HG03139 (cell line): Measurements from ENCODE around the gene AXIN2.

ENCODE experiments used
- ATAC-seq: cut with Tn5 transposase; IDR thresholded peaks from one replicate; pipeline ENCODE4 v1.9.1; 2021; ENCODE audit not compliant: unreplicated experiment

AXIN2 gene, protein sequence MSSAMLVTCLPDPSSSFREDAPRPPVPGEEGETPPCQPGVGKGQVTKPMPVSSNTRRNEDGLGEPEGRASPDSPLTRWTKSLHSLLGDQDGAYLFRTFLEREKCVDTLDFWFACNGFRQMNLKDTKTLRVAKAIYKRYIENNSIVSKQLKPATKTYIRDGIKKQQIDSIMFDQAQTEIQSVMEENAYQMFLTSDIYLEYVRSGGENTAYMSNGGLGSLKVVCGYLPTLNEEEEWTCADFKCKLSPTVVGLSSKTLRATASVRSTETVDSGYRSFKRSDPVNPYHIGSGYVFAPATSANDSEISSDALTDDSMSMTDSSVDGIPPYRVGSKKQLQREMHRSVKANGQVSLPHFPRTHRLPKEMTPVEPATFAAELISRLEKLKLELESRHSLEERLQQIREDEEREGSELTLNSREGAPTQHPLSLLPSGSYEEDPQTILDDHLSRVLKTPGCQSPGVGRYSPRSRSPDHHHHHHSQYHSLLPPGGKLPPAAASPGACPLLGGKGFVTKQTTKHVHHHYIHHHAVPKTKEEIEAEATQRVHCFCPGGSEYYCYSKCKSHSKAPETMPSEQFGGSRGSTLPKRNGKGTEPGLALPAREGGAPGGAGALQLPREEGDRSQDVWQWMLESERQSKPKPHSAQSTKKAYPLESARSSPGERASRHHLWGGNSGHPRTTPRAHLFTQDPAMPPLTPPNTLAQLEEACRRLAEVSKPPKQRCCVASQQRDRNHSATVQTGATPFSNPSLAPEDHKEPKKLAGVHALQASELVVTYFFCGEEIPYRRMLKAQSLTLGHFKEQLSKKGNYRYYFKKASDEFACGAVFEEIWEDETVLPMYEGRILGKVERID

GRCh38 chr17:65561452-65562205, at the start of gene AXIN2:
Gene AXIN2, minus strand, starts transcription at chr17:65561648. Its CDS starts 3,028 bp downstream, at chr17:65558620.
- ATAC-seq, result peak; percentile 85

DNA sequence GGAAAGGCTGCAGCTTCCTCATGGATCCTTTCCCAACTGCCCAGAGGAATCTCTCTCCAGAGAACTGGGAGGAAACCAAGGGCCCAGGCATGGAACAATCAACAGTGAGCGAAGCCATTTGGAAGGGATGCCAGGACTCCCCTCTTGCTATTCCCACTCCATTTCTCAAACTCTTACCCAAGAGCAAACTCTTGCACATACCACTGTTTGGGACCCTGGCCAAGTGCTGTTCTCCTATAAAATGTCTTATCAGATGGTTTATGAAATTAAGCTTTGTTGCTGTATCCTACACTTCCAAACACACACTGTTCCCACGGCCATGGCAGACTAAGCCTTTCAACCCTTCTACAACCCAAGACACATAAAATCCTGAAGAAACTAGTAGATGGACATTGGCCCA, 48.3 kb upstream of the AXIN2 start:
- ATAC-seq, result no peak

DNA sequence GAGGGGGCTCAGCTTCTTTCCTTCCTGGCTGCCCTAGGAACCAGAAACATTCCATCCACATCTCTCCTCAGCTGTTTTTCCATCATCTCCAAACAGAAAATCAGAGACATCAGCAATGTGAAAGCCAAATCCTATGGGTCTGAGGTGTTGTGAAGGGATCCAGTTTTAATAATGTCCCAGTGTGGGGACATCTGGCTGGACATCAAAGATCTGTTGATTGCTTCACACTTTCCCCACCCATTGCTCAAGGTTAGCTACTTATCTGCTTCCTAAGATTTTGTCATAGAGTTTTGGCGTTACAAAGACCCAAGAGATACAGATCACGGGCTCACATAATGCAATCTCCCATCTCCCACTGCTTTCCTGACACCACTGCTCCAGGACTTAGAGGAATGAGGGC, 47.8 kb upstream of the AXIN2 start:
- no peak for ATAC-seq

DNA sequence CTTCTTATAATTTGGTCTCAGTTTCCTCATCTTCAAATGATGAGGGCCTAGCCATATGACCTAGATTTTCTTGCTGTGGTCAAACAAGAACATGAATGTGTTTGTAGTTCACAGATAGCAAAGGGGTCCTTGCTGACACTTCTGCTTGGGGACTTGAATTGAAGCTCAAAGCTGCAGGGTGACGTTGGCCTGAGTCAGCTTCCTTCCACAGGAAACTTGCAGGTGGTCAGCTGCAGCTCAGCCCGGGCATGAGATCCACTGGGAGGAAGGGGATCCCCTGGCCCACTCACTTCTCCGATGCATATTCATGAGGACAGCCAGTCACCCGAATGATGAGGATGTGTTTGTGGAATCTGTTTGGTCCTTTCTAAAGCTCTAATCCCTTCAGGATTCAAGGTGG, 42.6 kb upstream of the AXIN2 start:
- ATAC-seq, result no peak

GRCh38 chr17:65601881-65602280, 40.4 kb upstream of the AXIN2 start:
- ATAC-seq, result no peak

- ATAC-seq, result no peak
Measured at GRCh38 chr17:65601145-65601544, 39.7 kb upstream of the AXIN2 start.

GRCh38 chr17:65600518-65600917, 39.1 kb upstream of the AXIN2 start:
- ATAC-seq, result no peak

GRCh38 chr17:65599650-65600049, 38.2 kb upstream of the AXIN2 start:
- no peak for ATAC-seq

- ATAC-seq, result no peak
Measured at GRCh38 chr17:65598746-65599145, 37.3 kb upstream of the AXIN2 start.

GRCh38 chr17:65595071-65595656, 33.7 kb upstream of the AXIN2 start:
- no peak for ATAC-seq

- ATAC-seq, result no peak
Measured at GRCh38 chr17:65593855-65594845, 32.7 kb upstream of the AXIN2 start.

DNA sequence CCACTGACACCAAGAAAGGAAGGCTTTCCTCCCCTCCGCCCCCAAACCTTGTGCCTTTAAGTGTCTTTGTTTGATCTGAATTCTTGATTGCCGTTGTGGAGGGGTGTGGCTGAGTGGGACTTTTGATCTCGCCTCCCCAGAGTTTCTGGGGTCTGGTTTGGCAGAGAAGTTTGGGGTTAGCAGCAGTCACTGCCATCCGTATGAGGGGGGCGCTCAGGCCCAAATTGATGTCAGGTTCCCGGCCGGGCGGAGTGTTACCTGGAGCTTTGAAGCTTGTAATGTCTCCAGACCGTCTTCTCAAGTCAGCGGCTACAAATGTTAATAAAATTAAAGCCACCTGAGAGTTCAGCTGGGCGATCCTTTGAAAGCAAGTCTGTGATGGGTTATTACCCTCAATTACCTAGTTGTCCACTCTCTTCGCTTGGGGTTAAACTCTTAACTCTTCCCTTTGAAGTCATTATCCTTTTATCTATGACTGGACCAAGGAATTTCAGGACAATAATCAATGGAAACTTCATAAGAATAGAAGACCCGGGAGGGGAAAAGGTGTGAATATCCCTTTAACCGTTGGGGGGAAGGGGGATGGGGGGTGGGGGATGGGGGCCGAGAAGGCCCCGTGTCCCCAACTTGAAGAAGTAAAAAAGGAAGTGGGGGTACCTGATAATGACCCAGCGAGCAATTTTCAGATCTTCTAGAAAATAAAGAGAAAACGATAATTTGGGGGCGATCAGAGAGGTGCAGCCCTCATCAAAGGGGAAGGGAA, 31.8 kb upstream of the AXIN2 start:
- no peak for ATAC-seq

DNA sequence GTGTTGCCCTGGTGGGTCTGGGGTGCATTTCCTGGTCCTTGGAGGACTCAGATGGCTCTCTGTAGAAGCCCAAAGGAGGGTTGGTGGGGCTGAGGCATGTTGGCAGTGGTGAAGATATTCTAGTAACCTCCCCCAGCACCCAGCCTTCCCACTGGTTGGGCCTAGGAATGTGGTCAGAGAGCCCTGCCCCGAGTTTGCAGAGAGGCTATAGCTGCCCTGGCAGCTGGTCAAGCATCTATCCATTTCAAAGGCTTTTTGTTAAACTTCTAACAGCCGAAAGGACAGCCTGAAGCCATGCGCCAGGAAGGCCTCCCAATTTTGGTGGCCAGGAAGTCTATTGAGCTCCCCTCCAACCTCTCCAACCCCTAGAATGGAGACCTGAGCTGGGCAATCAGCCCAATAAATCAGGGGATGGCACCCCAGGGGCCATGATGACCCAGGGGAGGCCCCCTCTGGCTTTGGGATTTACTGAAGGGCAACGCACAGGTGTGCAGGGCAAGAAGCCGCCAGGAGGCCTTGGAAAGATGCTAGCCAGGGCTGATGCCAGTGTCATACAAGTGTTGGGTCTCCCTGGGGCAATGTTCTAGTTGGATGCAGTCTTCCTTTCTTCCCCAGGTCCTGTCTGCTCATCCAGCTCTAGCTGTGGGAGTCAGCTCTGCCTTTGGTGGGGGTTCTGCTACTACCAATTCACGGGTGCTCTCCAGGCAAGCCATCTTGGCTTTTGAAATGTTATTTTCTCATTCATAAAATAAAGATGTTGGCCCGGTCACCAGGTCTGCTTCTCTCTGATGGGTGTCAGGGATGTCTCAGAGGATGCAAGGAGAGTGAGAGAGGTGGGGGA, 30.9 kb upstream of the AXIN2 start:
- ATAC-seq, result no peak

DNA sequence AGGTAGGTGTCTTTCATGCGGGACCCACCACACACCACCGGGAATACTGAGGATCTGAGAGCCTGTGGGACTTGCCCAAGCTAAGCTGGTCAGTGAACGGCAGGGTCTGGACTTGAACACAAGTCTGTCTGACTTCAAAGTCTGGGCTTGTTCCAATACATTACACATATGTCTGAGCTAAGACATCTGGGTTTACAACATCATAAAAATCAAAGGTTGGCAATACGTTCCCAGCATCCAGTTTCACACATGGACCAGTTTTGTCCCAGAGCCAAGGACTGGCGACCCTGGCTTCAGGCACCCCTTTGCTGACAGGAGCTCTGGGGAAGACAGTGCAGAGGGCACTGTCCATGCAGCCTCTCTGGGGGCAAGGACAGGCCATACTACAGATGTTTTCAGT, 27.9 kb upstream of the AXIN2 start:
- no peak for ATAC-seq

DNA sequence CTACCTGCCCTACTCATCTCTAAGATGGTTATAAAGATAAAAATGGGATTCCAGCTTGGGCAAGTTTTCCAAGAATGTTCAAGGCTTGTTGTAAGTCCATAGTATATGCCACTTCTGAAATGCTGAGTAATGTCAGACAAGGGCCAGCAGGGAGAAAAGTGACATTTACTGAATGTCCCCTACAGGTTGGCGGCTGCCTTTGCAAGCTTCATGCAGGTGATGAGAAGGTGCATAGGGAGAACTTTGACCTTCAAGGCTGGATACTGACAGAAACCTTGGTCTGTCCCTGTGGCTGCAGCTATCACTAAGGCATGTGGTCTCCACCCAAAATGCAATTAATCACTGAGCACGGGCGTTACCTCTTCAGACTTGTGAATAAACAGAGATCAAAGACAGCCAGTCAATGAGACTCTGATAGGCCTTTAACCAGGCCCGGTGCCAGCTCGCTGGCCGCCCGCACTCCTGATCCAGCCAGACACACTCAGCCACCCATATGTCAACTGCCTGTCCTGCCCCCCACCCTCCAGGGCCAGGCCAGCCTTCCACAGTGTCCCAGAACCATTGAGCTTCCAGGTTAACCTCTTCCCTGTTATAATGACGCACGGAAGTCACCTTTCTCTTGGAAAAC, 26.8 kb upstream of the AXIN2 start:
- ATAC-seq, result no peak

- ATAC-seq, result no peak
Measured at GRCh38 chr17:65587534-65588180, 26.2 kb upstream of the AXIN2 start.

- ATAC-seq, result no peak
Measured at GRCh38 chr17:65586899-65587298, 25.5 kb upstream of the AXIN2 start.
